HCT116 (cell line): Measurements from ENCODE around the gene TBXA2R. TPM values are rescaled to one million over a fixed set of nuclear protein-coding genes. Genes with fewer than 3 reads are reported as not detected.

Source experiments
- ATAC-seq: fragments of 200-7000 bp; cut with Tn5 transposase; 2 replicates; pipeline ENCODE4 v1.9.1; 2020; ENCODE audit warnings: mild to moderate bottlenecking, moderate library complexity
- BruUV-seq: library from RNA; stranded (reverse); fragments of 400-500 nt; replicated peaks from 2 replicates; lab custom pipeline; 2021; lab: Mats Ljungman, UMichigan
- CTCF ChIA-PET: fragments of 300-600 bp; sonication (Branson Sonifier 250); formaldehyde crosslinking; loops from one replicate; lab custom pipeline; 2021; ENCODE audit warnings: antibody characterized with exemption; lab: Charles Lee
- POLR2A ChIA-PET: fragments of 300-600, 350-600 bp; sonication (Branson Sonifier 250); formaldehyde crosslinking; loops from one replicate; lab custom pipeline; 2021; ENCODE audit warnings: antibody characterized with exemption; lab: Charles Lee
- RAD21 ChIA-PET, 2 experiments: fragments of 300-600 bp; sonication (Branson Sonifier 250); formaldehyde crosslinking; loops; one replicate each; lab custom pipeline; 2023; ENCODE audit warnings: low total read pairs in 2 of 2; ENCODE audit not compliant: uncharacterized antibody in 2 of 2, unreplicated experiment in 2 of 2, low non-redundant PET in 1 of 2; lab: Charles Lee
- DNase-seq: peaks from one replicate; pipeline ENCODE4 v3.0.0-alpha.2; 2010; ENCODE audit warnings: low read depth, low spot score
- H2AFZ ChIP-seq: fragments of 200-600 bp; shearing (Covaris generic), sonication (generic); 2 replicates; pipeline ENCODE4 v1.6.1; 2017; ENCODE audit warnings: low read depth, mixed run types, mixed read lengths, antibody characterized with exemption, low read length; ENCODE audit not compliant: poor library complexity, severe bottlenecking
- H3K27ac ChIP-seq: 2 replicates; pipeline ENCODE4 v1.5.1; 2012; ENCODE audit warnings: low read depth, low read length
- H3K27me3 ChIP-seq: fragments of 200-600 bp; sonication (generic); 2 replicates; pipeline ENCODE4 v1.6.1; 2016; ENCODE audit warnings: mixed run types, low read length, mixed read lengths; ENCODE audit not compliant: insufficient read depth
- H3K36me3 ChIP-seq, 2 experiments: fragments of 200-500 bp in 1 of 2; fragments of 200-600 bp in 1 of 2; sonication (Bioruptor generic) in 1 of 2; sonication (generic) in 1 of 2; 2 replicates each; pipeline versions ENCODE4 v1.5.1 to v1.6.1; 2014 to 2016; ENCODE audit warnings: low read length in 2 of 2, inconsistent platforms in 1 of 2, mixed read lengths in 1 of 2, mixed run types in 1 of 2; ENCODE audit not compliant: insufficient read depth in 2 of 2, control insufficient read depth in 1 of 2
- H3K4me1 ChIP-seq, 2 experiments: fragments of 200-600 bp in 1 of 2; sonication (generic) in 1 of 2; 2 replicates each; pipeline versions ENCODE4 v1.5.1 to v1.6.1; 2012 to 2017; ENCODE audit warnings: low read length in 2 of 2, inconsistent platforms in 1 of 2, mild to moderate bottlenecking in 1 of 2, mixed read lengths in 1 of 2, mixed run types in 1 of 2, moderate library complexity in 1 of 2; ENCODE audit not compliant: insufficient read depth in 2 of 2, control insufficient read depth in 1 of 2
- H3K4me2 ChIP-seq: fragments of 200-600 bp; sonication (generic); 2 replicates; pipeline ENCODE4 v1.6.1; 2017; ENCODE audit warnings: mixed run types, low read length, mixed read lengths
- H3K4me3 ChIP-seq, 2 experiments: fragments of 200-600 bp in 1 of 2; sonication (generic) in 1 of 2; replicated peaks in 1 of 2; 2 replicates each; pipeline ENCODE4 v1.5.1; 2011 to 2016; ENCODE audit warnings: low read length in 2 of 2, control low read depth in 1 of 2, low read depth in 1 of 2, mild to moderate bottlenecking in 1 of 2, mixed read lengths in 1 of 2, mixed run types in 1 of 2
- H3K79me2 ChIP-seq: fragments of 200-600 bp; sonication (generic); 2 replicates; pipeline ENCODE4 v1.6.1; 2017; ENCODE audit warnings: mild to moderate bottlenecking, mixed run types, low read length, moderate library complexity, mixed read lengths; ENCODE audit not compliant: insufficient read depth
- H3K9ac ChIP-seq: fragments of 200-600 bp; sonication (generic); 2 replicates; pipeline ENCODE4 v1.6.1; 2016; ENCODE audit warnings: low read length, mixed read lengths
- H3K9me2 ChIP-seq: fragments of 200-600 bp; sonication (generic), shearing (Covaris generic); 2 replicates; pipeline ENCODE4 v1.6.1; 2017; ENCODE audit warnings: mixed run types, mild to moderate bottlenecking, moderate library complexity; ENCODE audit not compliant: insufficient read depth
- H3K9me3 ChIP-seq, 2 experiments: fragments of 200-500 bp in 1 of 2; fragments of 200-600 bp in 1 of 2; sonication (Bioruptor generic) in 1 of 2; sonication (generic) in 1 of 2; 2 replicates each; pipeline ENCODE4 v1.6.1; 2014 to 2017; ENCODE audit warnings: low read length in 2 of 2, mixed read lengths in 2 of 2, inconsistent platforms in 1 of 2, low read depth in 1 of 2, mild to moderate bottlenecking in 1 of 2, mixed run types in 1 of 2, moderate library complexity in 1 of 2; ENCODE audit not compliant: control insufficient read depth in 1 of 2, insufficient read depth in 1 of 2
- H4K20me1 ChIP-seq: fragments of 200-600 bp; sonication (generic), shearing (Covaris generic); 2 replicates; pipeline ENCODE4 v1.6.1; 2017; ENCODE audit warnings: mixed run types, mild to moderate bottlenecking, moderate library complexity; ENCODE audit not compliant: insufficient read depth
- ATF3 ChIP-seq: IDR thresholded peaks from 2 replicates; pipeline ENCODE4 v1.6.1; 2012
- CEBPB ChIP-seq: IDR thresholded peaks from 2 replicates; pipeline ENCODE4 v1.6.1; 2012; ENCODE audit warnings: low read depth
- CTCF ChIP-seq, 3 experiments: fragments of 200-600 bp in 1 of 3; sonication (generic) in 1 of 3; IDR thresholded peaks in 2 of 3; conservative IDR thresholded peaks in 1 of 3; 2 replicates each; pipeline ENCODE4 v1.5.1; 2012 to 2017; ENCODE audit warnings: low read depth in 2 of 3, low read length in 2 of 3, antibody characterized with exemption in 1 of 3, borderline replicate concordance in 1 of 3, control low read depth in 1 of 3, mild to moderate bottlenecking in 1 of 3, mixed read lengths in 1 of 3, mixed run types in 1 of 3, moderate library complexity in 1 of 3; ENCODE audit not compliant: insufficient read depth in 1 of 3
- EGR1 ChIP-seq: IDR thresholded peaks from 2 replicates; pipeline ENCODE4 v1.6.1; 2012; ENCODE audit warnings: low read depth
- ELF1 ChIP-seq: IDR thresholded peaks from 2 replicates; pipeline ENCODE4 v1.6.1; 2012; ENCODE audit warnings: low read depth, borderline replicate concordance
- EZH2 ChIP-seq: fragments of 200-600 bp; sonication (generic); IDR thresholded peaks from 2 replicates; pipeline ENCODE4 v1.6.1; 2017; ENCODE audit warnings: antibody characterized with exemption, mixed run types
- MAX ChIP-seq: IDR thresholded peaks from 2 replicates; pipeline ENCODE4 v1.6.1; 2012
- POLR2A ChIP-seq: IDR thresholded peaks from 2 replicates; pipeline ENCODE4 v1.7.0; 2011; ENCODE audit warnings: borderline replicate concordance; ENCODE audit not compliant: insufficient read depth, insufficient read length; ENCODE audit errors: extremely low read depth
- RAD21 ChIP-seq: IDR thresholded peaks from 2 replicates; pipeline ENCODE4 v1.6.1; 2012; ENCODE audit warnings: low read depth, mild to moderate bottlenecking
- SP1 ChIP-seq: IDR thresholded peaks from 2 replicates; pipeline ENCODE4 v1.6.1; 2012; ENCODE audit warnings: low read depth
- SRF ChIP-seq: IDR thresholded peaks from 2 replicates; pipeline ENCODE4 v1.6.1; 2012; ENCODE audit warnings: low read depth
- ZBTB33 ChIP-seq: IDR thresholded peaks from 2 replicates; pipeline ENCODE4 v1.6.1; 2011; ENCODE audit warnings: mild to moderate bottlenecking, low read length, moderate library complexity; ENCODE audit not compliant: insufficient replicate concordance; ENCODE audit errors: extremely low read depth
- ZNF274 ChIP-seq: fragments of 200-500 bp; sonication (Bioruptor generic); IDR thresholded peaks from 2 replicates; pipeline ENCODE4 v1.6.1; 2014; ENCODE audit warnings: mild to moderate bottlenecking, low read depth, low read length, inconsistent platforms
- intact Hi-C: fragments of 100-400 bp; cut with micrococcal nuclease; formaldehyde crosslinking; loops from 2 replicates; pipeline ENCODE4 v1.10.0; 2022
- total RNA-seq: library from RNA; stranded (reverse); gene quantifications from one replicate; pipeline ENCODE4 v1.2.1, GENCODE V29; 2021; ENCODE audit not compliant: unreplicated experiment

The TBXA2R gene
- total RNA-seq, 1 experiment from 2014 or later: 2.3 TPM

GRCh38 chr19:3615524-3616135, 9.0 kb upstream of the TBXA2R start:
- ChIA-PET RAD21 (no interaction called here), POLR2A (no interaction called here), CTCF (no interaction called here)
- no peak for DNase-seq
- Histone ChIP-seq H3K9ac (no peak overlapping the region), H3K79me2 (no peaks in the 10 kb centered on the region), H2AFZ (no peak overlapping the region), H3K9me2 (no peaks in the 10 kb centered on the region), H3K4me2 (no peak overlapping the region), H3K27me3 (no peaks in the 10 kb centered on the region), H3K36me3 (peaks cover 0 to 7% of the 10 kb centered on the region in 2 experiments; a peak in 2 of 4 replicates), H3K4me1 (no peaks in the 10 kb centered on the region), H4K20me1 (no peaks in the 10 kb centered on the region), H3K27ac (no peak overlapping the region; the same call in 1 of the 2 replicates), H3K9me3 (no peaks in the 10 kb centered on the region), H3K4me3 (no peak overlapping the region)
- ATAC-seq: no peak
- TF ChIP-seq ZBTB33 (no peak), ATF3 (no peak), POLR2A (no peak), MAX (no peak), CTCF (IDR thresholded peaks at IDR 0.05 in 2 of 3, conservative IDR thresholded peaks at IDR 0.05 in 1 of 3; ENCODE audit: borderline replicate concordance in 1 of 3, insufficient read depth in 1 of 3, low read depth in 2 of 3, low read length in 2 of 3) (no peak), EZH2 (no peak), RAD21 (no peak), SRF (no peak), ELF1 (no peak), CEBPB (no peak), SP1 (no peak), EGR1 (no peak), ZNF274 (no peak)
- BruUV-seq: no TSS peak
- intact Hi-C loops: no loop called here
